T-cell (primary cell): ENCODE measurements around the gene NEURL1. TPM values are rescaled to one million over a fixed set of nuclear protein-coding genes. Genes with fewer than 3 reads are reported as not detected.

Experiments
- ATAC-seq, 4 experiments: fragments of 200-7000 bp in 3 of 4; fragments of 150-1000 bp in 1 of 4; cut with Tn5 transposase; replicated peaks in 1 of 4; 1 replicate in 3 of 4; 2 replicates in 1 of 4; pipeline ENCODE4 v1.10.0; 2021; ENCODE audit warnings: moderate library complexity in 3 of 4, mild to moderate bottlenecking in 2 of 4, moderate number of reproducible peaks in 1 of 4
- CTCF ChIA-PET, 2 donors: fragments of 300-600 bp; sonication (Branson Sonifier 250); formaldehyde crosslinking; loops; one replicate each; lab custom pipeline; 2022; ENCODE audit warnings: antibody characterized with exemption in 2 of 2; lab: Charles Lee
- POLR2A ChIA-PET, 2 donors: fragments of 300-600 bp; sonication (Branson Sonifier 250); formaldehyde crosslinking; loops; one replicate each; lab custom pipeline; 2022; ENCODE audit warnings: antibody characterized with exemption in 2 of 2; lab: Charles Lee
- DNase-seq, 35 experiments: peaks; one replicate each; pipeline versions ENCODE4 v3.0.0 to v3.0.0-alpha.2; 2013 to 2023
- H3K27ac ChIP-seq: one replicate; pipeline ENCODE4 v1.5.1; 2013; ENCODE audit warnings: low read length
- H3K27me3 ChIP-seq, 2 experiments: replicated peaks in 1 of 2; 1 replicate in 1 of 2; 2 replicates in 1 of 2; pipeline versions ENCODE4 v1.6.1 to v1.7.0; 2013; ENCODE audit warnings: low read length in 1 of 2, mixed read lengths in 1 of 2; ENCODE audit not compliant: control insufficient read depth in 2 of 2, insufficient read depth in 2 of 2; ENCODE audit errors: extremely low read depth in 1 of 2
- H3K36me3 ChIP-seq, 2 donors: 1 replicate in 1 of 2; 2 replicates in 1 of 2; pipeline versions ENCODE4 v1.6.1 to v1.7.0; 2013; ENCODE audit warnings: low read length in 1 of 2; ENCODE audit not compliant: control insufficient read depth in 2 of 2, insufficient read depth in 1 of 2; ENCODE audit errors: extremely low read depth in 1 of 2
- H3K4me1 ChIP-seq, 2 experiments: 1 replicate in 1 of 2; 2 replicates in 1 of 2; pipeline versions ENCODE4 v1.6.1 to v1.7.0; 2013; ENCODE audit warnings: low read length in 2 of 2, mixed read lengths in 1 of 2; ENCODE audit not compliant: insufficient read depth in 2 of 2, control insufficient read depth in 1 of 2; ENCODE audit errors: extremely low read depth in 1 of 2
- H3K4me3 ChIP-seq, 2 donors: 1 replicate in 1 of 2; 2 replicates in 1 of 2; pipeline versions ENCODE4 v1.5.1 to v1.7.0; 2013; ENCODE audit warnings: mild to moderate bottlenecking in 2 of 2, low read length in 1 of 2, moderate library complexity in 1 of 2; ENCODE audit not compliant: control insufficient read depth in 1 of 2; ENCODE audit errors: extremely low read depth in 1 of 2
- H3K9me3 ChIP-seq: 2 replicates; pipeline ENCODE4 v1.7.0; 2013
- H3K27ac Mint-ChIP-seq, 2 donors: one replicate each; pipeline ENCODE4 v1.8.0; 2020 to 2021; ENCODE audit warnings: mild to moderate bottlenecking in 2 of 2, mixed read lengths in 2 of 2
- H3K27me3 Mint-ChIP-seq, 2 donors: one replicate each; pipeline ENCODE4 v1.8.0; 2021 to 2022; ENCODE audit warnings: mixed read lengths in 2 of 2
- H3K36me3 Mint-ChIP-seq: one replicate; pipeline ENCODE4 v1.8.0; 2021; ENCODE audit warnings: mixed read lengths
- H3K4me1 Mint-ChIP-seq, 3 donors: one replicate each; pipeline ENCODE4 v1.8.0; 2020 to 2022; ENCODE audit warnings: mixed read lengths in 3 of 3, mild to moderate bottlenecking in 1 of 3
- H3K4me3 Mint-ChIP-seq, 3 donors: one replicate each; pipeline ENCODE4 v1.8.0; 2020 to 2022; ENCODE audit warnings: mild to moderate bottlenecking in 3 of 3, mixed read lengths in 3 of 3, moderate library complexity in 3 of 3
- H3K9me3 Mint-ChIP-seq, 3 donors: one replicate each; pipeline ENCODE4 v1.8.0; 2020 to 2022; ENCODE audit warnings: mixed read lengths in 3 of 3
- WGBS: methylation state at CpG from one replicate; pipeline ENCODE4 v1.1.5; 2013; ENCODE audit warnings: missing lambda C conversion rate; ENCODE audit not compliant: insufficient coverage; 5-methylcytosine and 5-hydroxymethylcytosine counted together
- total RNA-seq, 35 experiments: library from RNA in 6 of 35; stranded (reverse) in 6 of 35; fragments of 120-200 nt in 1 of 35; gene quantifications; one replicate each; pipeline versions ENCODE4 v1.2.1 to v1.2.4 and lab custom pipeline; 2013 to 2026

The NEURL1 gene
- total RNA-seq, 5 donors from 2014 or later (not counting 1 experiment from before 2014, with no cell fraction given): 0.46 to 1.7 (median 0.84) TPM

DNA sequence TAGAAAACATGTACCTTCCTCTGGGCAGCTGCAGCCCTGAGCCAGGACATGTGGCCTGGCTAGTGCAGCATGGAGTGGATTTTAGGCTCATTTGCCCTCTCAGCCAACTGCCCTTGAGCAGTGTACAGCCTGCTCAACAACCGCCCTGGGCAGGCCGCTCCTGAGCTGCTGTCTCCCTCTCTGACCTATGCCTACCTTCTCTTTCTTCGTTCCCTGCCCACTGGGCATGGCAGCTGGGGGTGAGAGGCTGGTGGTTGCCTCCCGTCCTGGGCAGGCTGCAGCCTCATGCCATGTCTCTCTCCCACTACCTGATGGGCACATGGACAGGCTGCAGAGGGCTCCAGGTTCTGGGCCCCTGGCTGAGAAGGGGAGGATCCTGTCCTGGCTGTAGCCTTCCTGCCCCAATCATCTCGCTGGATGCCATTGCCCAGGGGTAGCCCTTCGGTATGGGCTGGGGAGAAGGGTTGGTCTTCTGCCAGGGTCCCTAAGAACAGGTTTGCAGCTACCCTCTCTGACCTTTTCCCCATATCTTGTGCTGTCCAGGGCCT lies 97.3 kb downstream of the NEURL1 start:
- Histone ChIP-seq H3K36me3 (no peaks in the 10 kb centered on the region), H3K27me3 (no peaks in the 10 kb centered on the region), H3K27ac (no peak overlapping the region), H3K4me1 (no peaks in the 10 kb centered on the region), H3K9me3 (no peaks in the 10 kb centered on the region), H3K4me3 (no peak overlapping the region)
- POLR2A ChIA-PET: no interaction called here
- CTCF ChIA-PET: interaction anchor here (0.5 to 0.6 kb wide), 2 partner anchors 129 to 229 kb away, joined by 3 to 7 read pairs; no protein-coding TSS in a partner anchor
- Mint-ChIP-seq H3K27me3 (no peaks in the 10 kb centered on the region), H3K9me3 (peaks cover 0 to 4% (median 0%) of the 10 kb centered on the region in 3 donors), H3K27ac (no peak overlapping the region), H3K4me3 (no peak overlapping the region), H3K4me1 (peaks cover 0 to 11% (median 3%) of the 10 kb centered on the region in 3 donors), H3K36me3 (peaks cover 2% of the 10 kb centered on the region)
- DNase-seq (no peak), ATAC-seq (no peak)
- whole genome bisulfite sequencing: no CpG with 5 or more reads among the region's 6 CpGs

DNA sequence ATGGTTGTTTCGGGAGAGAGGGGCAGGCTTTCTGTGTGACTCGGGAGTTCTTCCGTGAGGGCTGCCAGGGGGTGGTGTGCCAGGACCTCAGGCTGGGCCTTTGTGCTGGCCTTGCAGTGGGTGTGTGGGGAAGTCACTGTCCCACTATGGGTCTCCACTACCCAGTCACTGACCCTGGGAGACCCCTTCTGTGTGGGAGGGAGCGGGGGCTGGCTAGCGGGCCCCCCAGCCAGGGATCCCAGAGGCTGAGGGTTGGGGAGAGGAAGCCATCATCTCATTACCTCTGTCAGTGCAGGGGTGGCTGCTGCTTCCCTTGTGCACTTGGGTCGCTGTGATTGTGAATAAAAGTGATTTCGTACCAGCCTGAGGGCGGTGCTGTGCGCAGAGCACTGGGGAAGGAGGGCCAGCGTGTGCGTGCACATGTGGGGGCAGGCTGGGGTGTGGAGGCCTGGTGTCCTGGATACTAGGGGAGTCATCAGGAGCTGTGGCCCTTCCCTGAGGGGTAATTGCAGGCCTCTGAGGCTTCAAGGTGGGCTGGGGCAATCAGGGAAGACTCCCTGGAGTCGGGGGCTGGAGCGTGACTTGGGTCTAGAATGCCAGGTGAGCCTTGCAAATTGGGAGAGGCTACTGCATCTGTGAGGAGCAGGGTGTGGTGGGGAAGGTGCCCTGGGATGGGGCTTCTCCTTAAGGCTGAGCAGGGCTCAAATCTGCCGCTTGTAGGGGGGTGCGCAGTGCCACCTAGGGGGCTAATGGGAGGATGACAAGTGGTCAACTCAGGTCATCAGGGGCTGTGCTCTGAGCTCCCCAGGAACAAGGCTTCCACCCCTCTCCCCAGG lies 98.9 kb downstream of the NEURL1 start:
- Histone ChIP-seq H3K4me3 (no peak overlapping the region), H3K4me1 (no peaks in the 10 kb centered on the region), H3K36me3 (no peaks in the 10 kb centered on the region), H3K9me3 (no peaks in the 10 kb centered on the region), H3K27ac (no peak overlapping the region), H3K27me3 (no peaks in the 10 kb centered on the region)
- ChIA-PET POLR2A (no interaction called here), CTCF (interaction anchor here in 1 of 2 donors (1.0 kb wide), 1 partner anchor 11 kb away, joined by 4 read pairs; no protein-coding TSS in a partner anchor)
- peaks cover 0 to 5% (median 0%) of the 10 kb centered on the region in 3 donors for H3K4me1 Mint-ChIP-seq
- H3K4me3 Mint-ChIP-seq: no peak overlapping the region
- WGBS: 91% methylated on average over 11 of the region's 15 CpGs
- peaks cover 0 to 3% (median 0%) of the 10 kb centered on the region in 3 donors for H3K9me3 Mint-ChIP-seq
- no peaks in the 10 kb centered on the region for H3K27me3 Mint-ChIP-seq
- peak in 20 of 35 experiments; percentile 9 to 52 (median 27) for DNase-seq
- ATAC-seq: peak; percentile 50 to 73 (median 64)
- H3K27ac Mint-ChIP-seq: no peak overlapping the region
- peaks cover 2% of the 10 kb centered on the region for H3K36me3 Mint-ChIP-seq

DNA sequence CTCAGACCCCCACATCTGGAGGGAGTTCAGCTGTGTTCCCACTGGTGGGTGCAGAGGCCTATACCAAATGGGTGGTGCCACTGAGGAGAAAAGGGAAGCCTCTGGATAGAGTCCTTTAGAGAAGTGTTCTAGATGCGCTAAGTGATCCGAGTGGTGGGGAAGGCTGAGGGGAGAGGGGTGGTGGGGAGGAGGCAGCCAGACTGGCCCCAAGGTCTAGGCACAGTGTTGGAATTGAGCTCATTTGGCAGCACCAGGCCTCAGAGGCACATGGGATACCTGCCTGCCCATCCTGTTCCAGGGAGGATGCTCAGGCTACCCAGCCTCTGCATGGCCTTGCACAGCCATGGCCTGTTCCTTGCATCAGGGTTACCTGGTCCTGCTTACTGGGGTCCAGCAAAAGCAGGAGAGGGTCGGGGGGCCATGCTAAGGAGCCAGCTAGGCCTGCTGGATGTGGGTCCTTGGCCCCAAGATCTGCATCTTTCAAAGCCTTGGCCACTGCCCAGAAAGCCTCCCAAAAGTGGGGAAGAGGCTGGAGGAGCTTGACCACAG lies 99.6 kb downstream of the NEURL1 start:
- CTCF ChIA-PET: interaction anchor here in 1 of 2 donors (1.0 kb wide), 1 partner anchor 12 kb away, joined by 4 read pairs; no protein-coding TSS in a partner anchor
- ATAC-seq: no peak
- DNase-seq: no peak
- Mint-ChIP-seq H3K9me3 (no peaks in the 10 kb centered on the region), H3K27ac (no peak overlapping the region), H3K27me3 (no peaks in the 10 kb centered on the region), H3K4me3 (no peak overlapping the region), H3K4me1 (peaks cover 0 to 4% (median 0%) of the 10 kb centered on the region in 3 donors), H3K36me3 (no peaks in the 10 kb centered on the region)
- WGBS: 94% methylated on average over 3 of the region's 3 CpGs
- no peaks in the 10 kb centered on the region for H3K27me3 ChIP-seq
- no peak overlapping the region for H3K4me3 ChIP-seq
- no peaks in the 10 kb centered on the region for H3K9me3 ChIP-seq
- no peaks in the 10 kb centered on the region for H3K36me3 ChIP-seq
- no peaks in the 10 kb centered on the region for H3K4me1 ChIP-seq
- no peak overlapping the region for H3K27ac ChIP-seq
- POLR2A ChIA-PET: interaction anchor here in 1 of 2 donors (0.6 kb wide), 1 partner anchor 903 kb away, joined by 3 read pairs; no protein-coding TSS in a partner anchor

DNA sequence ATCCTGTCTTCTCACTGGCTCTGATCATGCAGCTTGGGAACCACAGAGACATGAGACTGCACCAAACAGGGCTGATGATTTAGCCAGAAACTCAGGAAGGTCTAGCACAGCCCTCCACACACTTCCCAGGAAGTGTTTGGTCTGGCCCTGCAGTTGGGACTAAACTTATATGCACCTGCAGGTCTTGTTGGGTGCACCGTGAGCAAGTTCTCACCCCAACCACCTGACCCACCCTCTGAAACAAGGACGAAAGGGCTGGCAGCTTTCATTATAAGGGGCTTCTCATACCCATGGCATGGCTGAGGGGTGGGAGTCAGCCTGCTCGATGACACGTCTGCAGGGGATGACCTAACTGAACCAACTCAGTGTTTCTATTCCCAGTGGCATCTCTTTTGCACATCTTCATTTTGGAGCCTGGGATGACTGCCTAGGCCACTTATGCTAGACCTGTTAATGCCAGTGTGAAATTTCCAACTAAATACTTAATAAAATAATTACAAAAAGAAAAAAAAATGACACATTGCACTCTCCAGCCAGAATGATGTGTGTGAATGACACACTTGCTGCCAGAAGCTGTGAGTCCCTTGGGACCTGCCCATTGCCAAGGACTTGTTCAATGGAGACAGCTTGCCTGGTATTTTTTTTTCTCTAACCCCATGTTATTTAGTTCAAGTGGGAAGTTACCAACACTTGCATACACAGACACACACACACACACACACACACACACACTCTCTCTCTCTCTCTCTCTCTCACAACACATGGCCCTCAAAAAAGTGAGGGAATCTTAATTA lies 102.6 kb downstream of the NEURL1 start:
- Mint-ChIP-seq H3K4me3 (no peak overlapping the region), H3K27ac (no peak overlapping the region), H3K4me1 (no peaks in the 10 kb centered on the region), H3K36me3 (no peaks in the 10 kb centered on the region), H3K27me3 (no peaks in the 10 kb centered on the region), H3K9me3 (no peaks in the 10 kb centered on the region)
- Histone ChIP-seq H3K27ac (no peak overlapping the region), H3K4me3 (no peak overlapping the region), H3K4me1 (no peaks in the 10 kb centered on the region), H3K9me3 (no peaks in the 10 kb centered on the region), H3K36me3 (no peaks in the 10 kb centered on the region), H3K27me3 (no peaks in the 10 kb centered on the region)
- ATAC-seq (no peak), DNase-seq (no peak)
- ChIA-PET CTCF (no interaction called here), POLR2A (no interaction called here)
- WGBS: no CpG with 5 or more reads among the region's 4 CpGs

DNA sequence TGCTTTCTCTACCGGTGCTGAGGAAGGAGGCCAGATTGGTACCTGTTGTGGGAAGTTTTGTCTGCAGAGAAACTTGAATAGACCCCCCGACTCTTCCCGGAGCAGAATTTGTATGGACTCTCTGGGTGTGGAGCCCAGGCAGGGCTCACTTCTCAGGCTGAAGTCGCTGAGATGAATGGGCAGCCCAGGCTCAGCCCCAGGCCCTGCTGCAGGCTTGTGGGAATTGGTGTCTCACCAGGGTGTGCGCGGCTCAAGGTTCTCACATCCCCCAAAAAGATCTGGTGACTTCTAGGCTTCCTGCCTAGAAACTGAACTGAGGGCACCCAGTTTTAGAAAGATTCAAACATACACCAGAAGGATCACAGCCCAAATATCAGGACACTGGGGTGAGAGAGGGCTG lies 103.5 kb downstream of the NEURL1 start:
- CTCF ChIA-PET: no interaction called here
- no peaks in the 10 kb centered on the region for H3K27me3 Mint-ChIP-seq
- POLR2A ChIA-PET: no interaction called here

DNA sequence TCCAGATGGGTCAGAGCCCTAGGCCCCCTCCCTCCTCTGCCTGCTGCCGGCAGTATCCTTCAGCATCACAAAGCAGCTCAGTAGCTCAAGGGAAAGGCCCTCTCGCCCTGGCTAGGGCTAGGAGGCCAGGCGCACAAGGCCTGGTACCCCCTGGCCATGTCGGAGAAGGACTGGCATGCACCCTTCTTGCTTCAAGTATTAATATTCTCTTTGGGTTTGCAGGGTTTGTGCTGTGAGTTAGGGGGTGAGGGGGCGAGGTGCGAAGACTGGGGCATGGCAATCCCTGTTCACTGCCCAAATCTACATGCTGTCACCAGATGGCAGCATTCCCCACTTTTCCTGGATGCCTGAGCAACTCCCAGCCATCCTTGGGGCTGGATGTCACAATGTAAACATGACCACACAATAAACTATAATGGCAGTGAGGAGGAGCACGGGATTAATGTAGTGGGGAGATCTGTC lies 105.2 kb downstream of the NEURL1 start:
- ChIA-PET POLR2A (no interaction called here), CTCF (interaction anchor here in 1 of 2 donors (0.9 kb wide), 1 partner anchor 87 kb away, joined by 3 read pairs; no protein-coding TSS in a partner anchor)
- ATAC-seq (no peak), DNase-seq (peak in 1 of 35 experiments; percentile 36)
- no CpG with 5 or more reads among the region's 7 CpGs for whole genome bisulfite sequencing
- no peaks in the 10 kb centered on the region for H3K27me3 ChIP-seq
- Mint-ChIP-seq H3K4me3 (no peak overlapping the region), H3K36me3 (peaks cover 4% of the 10 kb centered on the region), H3K9me3 (no peaks in the 10 kb centered on the region), H3K27me3 (no peaks in the 10 kb centered on the region), H3K27ac (no peak overlapping the region), H3K4me1 (no peaks in the 10 kb centered on the region)
- H3K4me3 ChIP-seq: no peak overlapping the region
- peaks cover 0 to 3% of the 10 kb centered on the region in 2 donors for H3K36me3 ChIP-seq
- H3K27ac ChIP-seq: no peak overlapping the region
- H3K4me1 ChIP-seq: no peaks in the 10 kb centered on the region
- H3K9me3 ChIP-seq: no peaks in the 10 kb centered on the region

More for the DNA sequence above, 103.5 kb downstream of the NEURL1 start:
- Mint-ChIP-seq H3K27ac (no peak overlapping the region), H3K9me3 (no peaks in the 10 kb centered on the region), H3K4me1 (no peaks in the 10 kb centered on the region), H3K4me3 (no peak overlapping the region), H3K36me3 (no peaks in the 10 kb centered on the region)
- 80% methylated on average over 4 of the region's 6 CpGs for whole genome bisulfite sequencing
- no peak overlapping the region for H3K4me3 ChIP-seq
- no peak for ATAC-seq
- H3K4me1 ChIP-seq: no peaks in the 10 kb centered on the region
- no peaks in the 10 kb centered on the region for H3K9me3 ChIP-seq
- H3K27me3 ChIP-seq: no peaks in the 10 kb centered on the region
- H3K27ac ChIP-seq: no peak overlapping the region
- H3K36me3 ChIP-seq: no peaks in the 10 kb centered on the region
- DNase-seq: no peak
